NCI-H524 (cell line): Measurements from ENCODE around the gene ASCL2.
A peak's percentile ranks its signal among the peaks of the same experiment; 100 is the strongest.

ENCODE experiments used
- DNase-seq, 2 experiments: peaks; one replicate each; lab custom pipeline; 2025; lab: John Stamatoyannopoulos, UW

The ASCL2 gene

GRCh38 chr11:2270322-2271076 is at the start of gene ASCL2:
Gene ASCL2 (minus strand): TSS chr11:2270588. CDS start chr11:2270332, 256 bp downstream.
- no peak for DNase-seq

- DNase-seq: no peak
Observed at GRCh38 chr11:2319791-2320472, 49.5 kb upstream of the ASCL2 start.

- no peak for DNase-seq
Observed at GRCh38 chr11:2318707-2319106, 48.3 kb upstream of the ASCL2 start.

- DNase-seq: no peak
Observed at GRCh38 chr11:2318123-2318522, 47.7 kb upstream of the ASCL2 start.

GRCh38 chr11:2317354-2318050 is 47.1 kb upstream of the ASCL2 start:
- no peak for DNase-seq

GRCh38 chr11:2316963-2317244 is 46.5 kb upstream of the ASCL2 start:
- no peak for DNase-seq

- DNase-seq: peak in 1 of 2 experiments; percentile 21
Observed at GRCh38 chr11:2316169-2316962, 46.0 kb upstream of the ASCL2 start.

GRCh38 chr11:2315395-2316168 is 45.2 kb upstream of the ASCL2 start:
- no peak for DNase-seq

GRCh38 chr11:2314525-2315394 is 44.4 kb upstream of the ASCL2 start:
- peak; percentile 23 to 61 for DNase-seq

- no peak for DNase-seq
Observed at GRCh38 chr11:2314136-2314524, 43.7 kb upstream of the ASCL2 start.

GRCh38 chr11:2313051-2313951 is 42.9 kb upstream of the ASCL2 start:
- no peak for DNase-seq

GRCh38 chr11:2312232-2313042 is 42.0 kb upstream of the ASCL2 start:
- DNase-seq: no peak

GRCh38 chr11:2311353-2312133 is 41.2 kb upstream of the ASCL2 start:
- DNase-seq: no peak

- DNase-seq: no peak
Observed at GRCh38 chr11:2310786-2311352, 40.5 kb upstream of the ASCL2 start.

- DNase-seq: no peak
Observed at GRCh38 chr11:2310073-2310785, 39.8 kb upstream of the ASCL2 start.

GRCh38 chr11:2309251-2310072 is 39.1 kb upstream of the ASCL2 start:
- DNase-seq: no peak
